Measurements from ENCODE around the gene PHIP. TPM values are rescaled to one million over a fixed set of nuclear protein-coding genes. Genes with fewer than 3 reads are reported as not detected.

The PHIP gene
- total and polyA plus RNA-seq, 9 of the 15 experiments (the other 6 are each of a cell fraction or from before 2014, with no cell fraction given), result 8.1 to 36.3 (median 16.5) TPM

- TF ChIP-seq ZFP91 (CRISPR knock-in tag; IDR thresholded peaks at IDR 0.05) (no peak), FOXJ3 (CRISPR knock-in tag; IDR thresholded peaks at IDR 0.05) (no peak), SMAD2 (IDR thresholded peaks at IDR 0.05; ENCODE audit: low read depth, low read length) (no peak), BCLAF1 (IDR thresholded peaks at IDR 0.05; ENCODE audit: borderline replicate concordance in 1 of 2, control insufficient read depth in 1 of 2, low read depth in 2 of 2, low read length in 1 of 2) (no peak), ZNF282 (CRISPR knock-in tag; IDR thresholded peaks at IDR 0.05) (no peak), GMEB1 (CRISPR knock-in tag; IDR thresholded peaks at IDR 0.05) (0 out of 2 replicates have a peak, but pooled peaks have one; percentile 49), ZBTB43 (CRISPR knock-in tag; IDR thresholded peaks at IDR 0.05) (no peak), EP300 (IDR thresholded peaks at IDR 0.05; ENCODE audit: low read length) (no peak), SMARCA5 (IDR thresholded peaks at IDR 0.05) (no peak), BCL6 (CRISPR knock-in tag; IDR thresholded peaks at IDR 0.05) (no peak), ZNF431 (CRISPR knock-in tag; IDR thresholded peaks at IDR 0.05) (no peak), NFYB (IDR thresholded peaks at IDR 0.05; ENCODE audit: extremely low read depth, insufficient read length) (no peak), ZNF174 (CRISPR knock-in tag; IDR thresholded peaks at IDR 0.05) (no peak), ZNF398 (CRISPR knock-in tag; IDR thresholded peaks at IDR 0.05) (no peak), KLF6 (CRISPR knock-in tag; IDR thresholded peaks at IDR 0.05; ENCODE audit: borderline replicate concordance) (no peak), POLR2AphosphoS2 (IDR thresholded peaks at IDR 0.05; ENCODE audit: low read length) (no peak), TARDBP (IDR thresholded peaks at IDR 0.05) (no peak)
These were observed 1.0 kb downstream of the PHIP start (continued) for GRCh38 chr6:79076782-79077641.

Data from K562 (cell line).